Gastrocnemius medialis (tissue), 4 donors: Measurements from ENCODE around the gene RC3H2.

Source experiments
- POLR2A ChIP-seq, 2 donors: fragments of 450-650 bp; IDR thresholded peaks; one replicate each; pipeline ENCODE4 v1.6.1; 2017; ENCODE audit warnings: antibody characterized with exemption in 2 of 2, mild to moderate bottlenecking in 2 of 2, moderate library complexity in 2 of 2
- TF ChIP-seq, protein P1 (sequence below), 5 experiments: fragments of 450-650 bp in 3 of 5; fragments of 200-600 bp in 2 of 5; sonication (generic) in 2 of 5; IDR thresholded peaks in 4 of 5; conservative IDR thresholded peaks in 1 of 5; 1 replicate in 4 of 5; 2 replicates in 1 of 5; pipeline ENCODE4 v1.5.1; 2016 to 2019; ENCODE audit warnings: antibody characterized with exemption in 5 of 5, mild to moderate bottlenecking in 3 of 5, moderate library complexity in 3 of 5

DNA sequence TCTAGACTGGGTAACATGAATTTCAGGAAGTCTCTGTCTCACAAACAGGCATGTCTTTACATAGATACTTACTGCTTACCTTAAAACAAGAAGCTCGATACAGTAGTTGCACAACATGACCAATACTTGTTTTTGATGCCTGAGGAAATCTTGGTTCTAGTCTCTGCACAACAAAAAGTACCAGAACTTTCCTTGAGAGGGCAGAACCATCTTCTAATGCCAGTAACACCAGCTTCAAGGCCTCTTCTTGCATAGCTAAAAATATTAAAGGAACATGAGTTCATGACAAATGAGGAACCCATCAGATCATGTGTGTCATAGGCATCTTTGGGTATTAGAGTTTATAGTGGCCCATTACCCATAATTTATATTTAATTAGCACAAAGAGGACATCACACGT, 22.0 kb downstream of the RC3H2 start:
- TF ChIP-seq, protein P1, sequence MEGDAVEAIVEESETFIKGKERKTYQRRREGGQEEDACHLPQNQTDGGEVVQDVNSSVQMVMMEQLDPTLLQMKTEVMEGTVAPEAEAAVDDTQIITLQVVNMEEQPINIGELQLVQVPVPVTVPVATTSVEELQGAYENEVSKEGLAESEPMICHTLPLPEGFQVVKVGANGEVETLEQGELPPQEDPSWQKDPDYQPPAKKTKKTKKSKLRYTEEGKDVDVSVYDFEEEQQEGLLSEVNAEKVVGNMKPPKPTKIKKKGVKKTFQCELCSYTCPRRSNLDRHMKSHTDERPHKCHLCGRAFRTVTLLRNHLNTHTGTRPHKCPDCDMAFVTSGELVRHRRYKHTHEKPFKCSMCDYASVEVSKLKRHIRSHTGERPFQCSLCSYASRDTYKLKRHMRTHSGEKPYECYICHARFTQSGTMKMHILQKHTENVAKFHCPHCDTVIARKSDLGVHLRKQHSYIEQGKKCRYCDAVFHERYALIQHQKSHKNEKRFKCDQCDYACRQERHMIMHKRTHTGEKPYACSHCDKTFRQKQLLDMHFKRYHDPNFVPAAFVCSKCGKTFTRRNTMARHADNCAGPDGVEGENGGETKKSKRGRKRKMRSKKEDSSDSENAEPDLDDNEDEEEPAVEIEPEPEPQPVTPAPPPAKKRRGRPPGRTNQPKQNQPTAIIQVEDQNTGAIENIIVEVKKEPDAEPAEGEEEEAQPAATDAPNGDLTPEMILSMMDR (IDR thresholded peaks at IDR 0.05 in 4 of 5, conservative IDR thresholded peaks at IDR 0.05 in 1 of 5), result no peak
- TF ChIP-seq POLR2A (IDR thresholded peaks at IDR 0.05), result no peak
